AG04449 (cell line): Measurements from ENCODE around the gene ARHGAP15.

ENCODE experiments used
- CTCF ChIA-PET: fragments of 350-600 bp; formaldehyde crosslinking; extraction: SDS; loops from one replicate; lab custom pipeline; 2021; ENCODE audit warnings: antibody characterized with exemption; lab: Yijun Ruan, JAX
- POLR2A ChIA-PET: fragments of 400-600, 350-600 bp; formaldehyde crosslinking; extraction: SDS; loops from one replicate; lab custom pipeline; 2020; ENCODE audit warnings: antibody characterized with exemption, inconsistent platforms; lab: Yijun Ruan, JAX
- DNase-seq: peaks from one replicate; pipeline ENCODE4 v3.0.0-alpha.2; 2010; ENCODE audit warnings: low read depth, low spot score
- H3K4me3 ChIP-seq: 2 replicates; pipeline ENCODE4 v1.5.1; 2011; ENCODE audit warnings: low read depth, mild to moderate bottlenecking, control low read depth, low read length
- TF ChIP-seq, protein P1 (sequence below): IDR thresholded peaks from one replicate; pipeline ENCODE4 v1.5.1; 2011; ENCODE audit warnings: mild to moderate bottlenecking, moderate library complexity, low read length, control low read depth, inconsistent platforms; ENCODE audit not compliant: insufficient read depth; ENCODE audit errors: missing control alignments

The ARHGAP15 gene

DNA sequence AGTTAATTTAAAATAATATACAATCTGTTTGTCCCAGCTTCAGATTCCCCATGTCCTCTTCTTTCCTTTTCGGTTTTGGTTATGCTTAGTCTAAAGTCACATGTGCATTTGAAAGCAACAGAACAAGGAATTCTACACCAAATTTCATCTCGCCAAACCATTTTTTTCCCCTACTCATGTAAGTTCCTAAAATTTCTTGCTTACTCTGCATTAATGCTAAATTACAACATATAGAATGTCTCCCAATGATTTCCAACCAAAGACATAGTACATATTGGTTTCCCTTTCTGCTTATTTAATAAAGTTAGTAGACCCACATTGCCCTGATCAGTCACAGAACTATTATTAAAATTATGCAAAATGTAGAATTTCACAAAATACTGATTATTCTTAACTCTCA, 212.3 kb downstream of the ARHGAP15 start:
- no peak for DNase-seq
- ChIA-PET POLR2A (no interaction called here), CTCF (no interaction called here)
- TF ChIP-seq, protein P1, sequence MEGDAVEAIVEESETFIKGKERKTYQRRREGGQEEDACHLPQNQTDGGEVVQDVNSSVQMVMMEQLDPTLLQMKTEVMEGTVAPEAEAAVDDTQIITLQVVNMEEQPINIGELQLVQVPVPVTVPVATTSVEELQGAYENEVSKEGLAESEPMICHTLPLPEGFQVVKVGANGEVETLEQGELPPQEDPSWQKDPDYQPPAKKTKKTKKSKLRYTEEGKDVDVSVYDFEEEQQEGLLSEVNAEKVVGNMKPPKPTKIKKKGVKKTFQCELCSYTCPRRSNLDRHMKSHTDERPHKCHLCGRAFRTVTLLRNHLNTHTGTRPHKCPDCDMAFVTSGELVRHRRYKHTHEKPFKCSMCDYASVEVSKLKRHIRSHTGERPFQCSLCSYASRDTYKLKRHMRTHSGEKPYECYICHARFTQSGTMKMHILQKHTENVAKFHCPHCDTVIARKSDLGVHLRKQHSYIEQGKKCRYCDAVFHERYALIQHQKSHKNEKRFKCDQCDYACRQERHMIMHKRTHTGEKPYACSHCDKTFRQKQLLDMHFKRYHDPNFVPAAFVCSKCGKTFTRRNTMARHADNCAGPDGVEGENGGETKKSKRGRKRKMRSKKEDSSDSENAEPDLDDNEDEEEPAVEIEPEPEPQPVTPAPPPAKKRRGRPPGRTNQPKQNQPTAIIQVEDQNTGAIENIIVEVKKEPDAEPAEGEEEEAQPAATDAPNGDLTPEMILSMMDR = no peak
- H3K4me3 ChIP-seq = no peak overlapping the region

DNA sequence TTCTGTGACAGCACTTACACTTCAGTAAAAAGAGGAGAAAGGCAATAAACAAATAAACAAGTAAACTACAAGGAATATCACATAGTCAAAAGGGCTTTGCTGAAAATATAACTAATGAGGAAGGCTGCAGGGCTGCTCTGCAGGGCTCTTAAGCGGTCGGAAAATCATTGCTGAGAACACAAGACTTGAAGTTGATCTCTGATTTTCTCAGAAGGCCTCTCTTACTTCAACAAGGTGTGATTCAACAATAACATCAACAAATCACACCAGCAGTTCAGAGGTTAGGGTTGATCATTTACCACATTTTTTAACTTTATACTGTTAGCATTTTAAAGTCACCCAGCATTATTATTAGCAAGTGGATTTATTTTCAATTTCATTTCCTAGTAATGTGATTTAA, 215.6 kb downstream of the ARHGAP15 start:
- TF ChIP-seq, protein P1 = no peak
- H3K4me3 ChIP-seq = no peak overlapping the region
- ChIA-PET POLR2A (no interaction called here), CTCF (no interaction called here)
- DNase-seq = no peak

DNA sequence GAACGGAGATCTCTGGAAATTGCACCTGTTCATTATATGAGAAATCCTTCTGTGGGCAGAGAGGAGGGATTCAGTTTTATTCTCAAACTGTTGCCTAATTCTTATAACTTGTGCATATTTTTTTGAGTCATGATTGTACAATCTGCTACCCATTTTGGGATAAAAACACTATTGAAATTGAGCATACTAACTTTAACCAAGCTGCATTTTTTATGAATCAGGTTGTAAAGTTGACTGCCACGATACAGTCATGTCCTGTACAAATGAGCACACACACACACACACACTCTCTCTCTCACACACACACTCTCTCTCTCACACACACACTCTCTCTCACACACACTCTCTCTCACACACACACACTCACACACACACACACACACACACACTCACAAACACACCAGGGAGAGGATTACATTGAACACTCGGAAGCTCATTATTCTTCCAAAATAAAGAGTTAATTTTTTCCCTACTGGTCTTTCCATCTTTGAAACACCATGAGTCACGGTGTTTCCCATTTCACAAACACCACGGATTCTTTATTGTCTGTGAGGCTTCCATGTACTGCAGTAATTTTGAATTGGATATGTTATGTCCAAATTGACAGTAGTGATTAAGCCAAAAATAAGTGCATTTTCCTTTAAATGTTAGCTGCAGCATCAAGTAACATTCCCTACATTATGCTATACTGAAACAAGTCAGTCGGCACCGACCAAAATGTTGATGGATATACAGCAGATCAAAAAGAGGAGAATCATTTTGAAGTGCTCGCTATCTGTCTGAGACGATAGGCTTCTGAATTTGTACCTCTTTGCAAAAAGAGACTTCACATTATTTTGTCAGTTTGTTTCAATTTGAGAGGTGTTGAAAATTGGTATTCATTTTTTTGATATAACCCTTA, 216.9 kb downstream of the ARHGAP15 start:
- ChIA-PET CTCF (no interaction called here), POLR2A (no interaction called here)
- DNase-seq = no peak
- TF ChIP-seq, protein P1 = no peak
- no peak overlapping the region for H3K4me3 ChIP-seq

DNA sequence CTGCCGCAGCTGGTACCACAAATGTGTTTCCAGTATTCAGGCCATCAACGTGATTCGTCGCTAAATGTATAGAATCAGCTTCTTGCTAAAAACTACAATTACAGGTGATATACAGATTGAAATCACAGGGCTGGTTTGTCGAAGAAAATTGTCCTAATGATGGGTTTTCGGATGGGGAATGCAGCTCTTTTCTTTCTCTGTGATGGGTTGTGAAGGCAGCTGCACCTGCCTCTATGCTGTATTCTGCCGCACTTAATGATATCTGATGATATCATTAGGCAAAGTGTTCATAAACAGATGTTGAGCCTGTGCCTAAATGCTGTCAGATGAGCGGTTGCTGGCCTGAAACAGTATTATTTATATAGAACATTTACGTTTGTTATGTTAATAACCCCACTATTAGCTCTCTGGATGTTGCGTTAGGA, 218.1 kb downstream of the ARHGAP15 start:
- ChIA-PET CTCF (no interaction called here), POLR2A (no interaction called here)
- H3K4me3 ChIP-seq = no peak overlapping the region
- no peak for DNase-seq
- TF ChIP-seq, protein P1 = no peak

DNA sequence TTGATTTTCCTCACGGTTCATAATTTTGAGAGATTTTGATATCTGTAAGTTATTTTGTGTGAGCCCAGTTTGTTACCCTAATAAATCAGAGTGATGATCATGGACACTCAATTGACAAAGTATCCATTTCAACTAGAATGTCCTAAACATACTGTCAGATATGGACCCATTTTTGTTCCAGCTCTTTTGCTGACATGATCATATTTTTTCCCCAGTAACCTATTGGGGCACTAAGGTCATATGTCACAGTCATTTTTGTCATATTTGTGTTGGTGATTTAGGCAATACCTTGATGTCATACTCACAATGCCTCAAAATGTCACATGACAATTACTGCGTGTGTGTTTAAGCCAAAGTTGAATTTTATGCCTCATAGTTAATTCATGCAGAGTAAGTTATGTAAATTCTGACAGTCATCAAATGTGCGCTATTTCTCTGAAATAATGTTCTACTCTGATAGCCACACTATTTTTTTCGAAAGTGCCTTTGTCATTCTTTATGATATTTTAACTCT, 218.7 kb downstream of the ARHGAP15 start:
- ChIA-PET POLR2A (no interaction called here), CTCF (no interaction called here)
- TF ChIP-seq, protein P1 = no peak
- DNase-seq = no peak
- H3K4me3 ChIP-seq = no peak overlapping the region

DNA sequence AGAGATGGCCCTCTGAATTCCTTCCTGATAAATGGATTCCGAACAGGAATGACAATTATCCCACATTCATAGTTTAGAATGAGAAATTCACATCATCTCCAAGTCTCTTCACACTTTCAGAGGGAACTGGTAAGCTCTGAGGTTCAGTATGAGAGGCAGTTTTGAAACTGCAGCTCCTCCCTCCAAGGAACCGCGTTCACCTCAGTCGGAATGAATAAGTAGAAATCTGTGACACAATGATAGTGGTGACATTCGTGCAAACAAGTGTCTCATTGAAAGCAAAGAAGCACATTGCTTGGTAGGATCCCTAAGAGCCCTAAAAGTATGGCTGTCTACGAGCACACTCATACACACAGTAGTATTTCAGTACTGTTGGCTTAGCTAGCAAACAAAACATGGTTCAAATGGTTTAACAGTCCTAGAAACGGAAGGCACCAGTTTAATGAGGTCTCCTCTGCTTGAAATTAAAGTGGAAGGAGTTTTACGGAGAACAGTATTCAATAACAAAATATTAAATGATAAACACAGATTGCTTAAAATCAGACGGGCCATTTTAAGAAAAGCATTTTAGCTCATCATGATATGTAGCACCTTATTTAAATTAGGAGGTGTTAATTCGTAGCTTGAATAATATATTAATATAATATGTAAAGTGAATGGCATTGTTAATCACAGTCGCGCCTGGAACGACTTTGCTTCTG, 225.0 kb downstream of the ARHGAP15 start:
- H3K4me3 ChIP-seq = no peak overlapping the region
- TF ChIP-seq, protein P1 = no peak
- ChIA-PET POLR2A (no interaction called here), CTCF (no interaction called here)
- DNase-seq = no peak
